HG03354 (cell line): ENCODE data around the gene CAPG.
"Not testable (repeated sequence)": the region's sequence is repeated elsewhere in the genome, so short reads cannot be mapped to it uniquely, and the experiment has no call there.

Experiments
- ATAC-seq: cut with Tn5 transposase; IDR thresholded peaks from one replicate; pipeline ENCODE4 v1.9.1; 2021; ENCODE audit warnings: mild to moderate bottlenecking; ENCODE audit not compliant: unreplicated experiment, poor library complexity, severe bottlenecking

The CAPG gene

GRCh38 chr2:85399183-85399455, 11.0 kb downstream of the CAPG start:
- no peak for ATAC-seq

GRCh38 chr2:85398426-85399182, 11.6 kb downstream of the CAPG start:
- no peak for ATAC-seq

DNA sequence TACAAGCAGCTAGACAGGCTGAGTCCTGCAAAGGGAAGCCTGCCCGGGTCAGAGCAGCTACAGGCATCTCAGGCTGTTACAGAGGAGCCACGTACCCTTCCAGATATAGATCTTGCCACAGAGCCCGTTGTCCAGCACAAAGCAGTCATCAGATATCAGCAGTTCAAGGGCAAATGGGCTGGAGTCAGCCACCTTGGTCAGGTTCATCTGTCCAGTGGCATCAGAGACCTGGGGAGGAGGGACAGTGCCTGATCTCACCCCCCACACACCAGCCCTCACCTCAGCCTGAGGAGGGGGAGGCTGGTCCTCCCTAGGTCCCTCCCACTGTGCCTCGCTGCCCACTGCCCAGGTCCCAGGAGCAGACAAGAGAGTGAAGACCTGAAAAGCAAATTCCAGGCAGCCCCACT, 12.2 kb downstream of the CAPG start:
- no peak for ATAC-seq

- no peak for ATAC-seq
Observed at GRCh38 chr2:85396531-85397470, 13.4 kb downstream of the CAPG start.

- no peak for ATAC-seq
Observed at GRCh38 chr2:85395912-85396475, 14.2 kb downstream of the CAPG start.

- no peak for ATAC-seq
Observed at GRCh38 chr2:85394976-85395375, 15.2 kb downstream of the CAPG start.

DNA sequence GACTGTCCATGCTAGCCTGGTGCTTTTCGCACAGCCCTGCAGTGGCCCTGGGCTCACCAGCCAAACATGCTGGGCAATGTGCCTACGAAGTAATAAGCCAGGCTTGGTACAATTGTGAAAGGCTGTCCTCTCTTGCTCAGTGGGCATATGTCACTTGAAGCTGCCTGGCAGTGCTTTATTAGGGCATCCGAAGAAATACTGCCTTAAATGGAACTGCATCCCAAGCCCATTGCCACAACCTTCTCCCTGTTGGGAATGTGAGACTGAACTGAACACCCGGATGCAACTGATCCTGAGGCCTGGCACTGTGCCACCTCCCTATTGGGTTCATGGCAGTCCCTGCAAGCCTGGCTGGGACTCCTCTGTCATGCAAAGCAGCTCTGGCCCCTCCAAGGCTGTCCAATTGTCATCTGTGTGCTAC, 15.9 kb downstream of the CAPG start:
- ATAC-seq, result no peak

GRCh38 chr2:85393836-85394235, 16.3 kb downstream of the CAPG start:
- ATAC-seq, result no peak

DNA sequence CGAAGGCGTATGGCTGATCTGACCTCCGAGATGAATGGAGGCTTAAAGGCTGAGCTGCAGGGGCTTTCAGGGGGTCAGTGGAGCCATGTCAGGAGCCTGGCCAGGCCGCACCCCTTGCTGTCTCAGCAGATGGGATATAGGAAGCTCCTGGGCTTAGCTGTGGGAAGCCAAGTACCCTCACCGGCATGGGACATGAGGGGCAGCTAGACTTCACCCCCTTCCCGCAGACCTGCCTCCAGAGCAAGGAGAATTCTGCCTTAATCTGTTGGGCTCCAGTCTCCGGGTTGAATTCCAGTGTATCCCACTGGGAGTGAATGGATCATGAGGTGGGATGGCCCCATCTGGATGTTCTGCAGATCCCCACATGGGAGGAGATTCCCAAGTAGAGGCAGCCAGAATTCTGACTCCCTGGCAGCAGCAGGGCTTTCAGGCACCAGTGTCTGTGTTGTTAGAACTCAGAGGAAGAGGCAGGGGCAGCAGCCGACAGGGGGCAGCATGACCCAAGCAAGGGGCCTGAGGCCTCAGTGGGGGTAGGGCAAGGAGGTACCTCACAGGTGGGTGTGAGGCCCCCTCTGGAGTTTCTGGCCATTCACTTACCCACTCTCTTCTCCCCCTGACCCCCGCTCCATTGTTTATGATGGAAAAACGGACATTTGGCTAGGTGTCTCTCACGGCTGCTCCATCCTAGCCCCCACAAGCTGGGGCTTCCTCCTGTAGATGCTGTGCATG, 19.1 kb downstream of the CAPG start:
- no peak for ATAC-seq

GRCh38 chr2:85388878-85389538, 21.2 kb downstream of the CAPG start:
- no peak for ATAC-seq

DNA sequence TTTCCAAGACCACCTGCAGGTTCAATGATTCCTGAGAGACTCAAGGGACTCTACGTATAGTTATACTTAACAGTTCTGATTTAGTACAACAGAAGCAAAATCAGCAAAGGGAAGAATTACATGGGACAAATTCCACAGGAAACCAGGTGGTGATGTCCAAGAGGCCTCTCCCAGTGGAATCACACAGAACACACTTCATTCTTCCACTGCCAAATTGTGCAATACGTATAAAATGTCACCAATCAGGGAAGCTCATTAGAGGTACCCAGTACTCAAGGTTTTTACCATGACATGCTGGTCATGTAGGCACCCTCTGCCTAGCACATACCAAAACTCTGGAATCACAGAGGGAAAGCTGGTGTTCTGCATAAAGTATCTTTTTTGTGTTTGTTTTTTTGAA, 22.4 kb downstream of the CAPG start:
- ATAC-seq, result no peak

- no peak for ATAC-seq
Observed at GRCh38 chr2:85385746-85386145, 24.4 kb downstream of the CAPG start.

DNA sequence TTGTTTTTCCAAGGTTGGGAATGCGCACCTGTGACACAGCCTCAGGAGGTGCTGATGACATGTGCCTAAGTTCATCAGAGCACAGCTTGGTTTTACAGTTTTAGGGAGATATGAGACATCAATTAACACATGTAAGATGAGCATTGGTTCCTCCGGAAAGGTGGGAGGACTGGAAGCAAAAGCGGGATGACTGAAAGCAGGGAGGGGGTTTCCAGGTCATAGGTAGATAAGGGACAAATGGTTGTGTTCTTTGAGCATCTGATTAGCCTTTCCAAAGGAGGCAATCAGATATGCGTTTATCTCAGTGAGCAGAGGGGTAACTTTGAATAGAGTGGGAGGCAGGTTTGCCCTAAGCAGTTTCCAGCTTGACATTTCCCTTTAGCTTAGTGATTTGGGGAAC, 26.3 kb downstream of the CAPG start:
- no peak for ATAC-seq

DNA sequence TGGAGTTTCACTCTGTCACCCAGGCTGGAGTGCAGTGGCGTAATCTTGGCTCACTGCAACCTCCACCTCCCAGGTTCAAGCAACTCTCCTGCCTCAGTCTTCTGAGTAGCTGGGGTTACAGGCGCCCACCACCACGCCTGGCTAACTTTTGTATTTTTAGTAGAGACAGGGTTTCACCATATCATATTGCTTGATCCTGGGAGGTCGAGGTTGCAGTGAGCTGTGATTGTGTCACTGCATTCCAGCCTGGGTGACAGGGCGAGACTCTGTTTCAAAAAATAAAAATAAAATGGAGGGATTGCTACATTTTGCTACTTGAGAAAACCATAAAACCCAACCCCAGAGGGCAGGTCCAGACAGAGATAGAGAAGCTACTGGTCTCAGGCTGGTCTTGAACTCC, 27.0 kb downstream of the CAPG start:
- not testable (repeated sequence) for ATAC-seq

- no peak for ATAC-seq
Observed at GRCh38 chr2:85380048-85380447, 30.1 kb downstream of the CAPG start.

GRCh38 chr2:85378257-85378656, 31.9 kb downstream of the CAPG start:
- ATAC-seq, result no peak

DNA sequence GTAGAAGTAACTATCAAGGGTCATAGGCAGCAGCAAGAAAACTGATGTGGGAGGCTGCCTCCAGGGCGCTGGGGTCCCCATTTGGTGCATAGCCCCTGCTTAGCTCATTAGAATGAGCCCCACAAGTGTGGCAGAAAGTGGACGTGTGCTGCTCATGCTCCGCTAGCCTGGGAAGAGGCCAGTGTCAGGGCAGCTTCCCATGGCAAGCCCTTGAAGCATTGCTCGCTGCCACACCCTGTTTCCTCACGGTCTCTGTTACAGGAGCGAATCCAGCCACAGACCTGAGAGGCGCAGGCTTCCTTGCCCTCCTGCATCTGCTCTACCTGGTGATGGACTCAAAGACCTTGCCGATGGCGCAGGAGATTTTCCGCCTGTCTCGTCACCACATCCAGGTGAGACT, 33.1 kb downstream of the CAPG start:
- ATAC-seq, result no peak

GRCh38 chr2:85376291-85377065, 33.7 kb downstream of the CAPG start:
- ATAC-seq, result no peak

GRCh38 chr2:85371045-85371444, 39.1 kb downstream of the CAPG start:
- ATAC-seq, result no peak
